Uterus (tissue), 2 donors: ENCODE measurements around the gene BDH1.

Experiments
- CTCF ChIP-seq, 4 experiments: fragments of 200-600 bp in 2 of 4; fragments of 450-650 bp in 2 of 4; sonication (generic) in 2 of 4; IDR thresholded peaks; one replicate each; pipeline ENCODE4 v1.5.1; 2016 to 2019; ENCODE audit warnings: antibody characterized with exemption in 4 of 4, mild to moderate bottlenecking in 2 of 4, moderate library complexity in 1 of 4
- POLR2A ChIP-seq, 2 donors: fragments of 450-650 bp; IDR thresholded peaks; one replicate each; pipeline ENCODE4 v1.6.1; 2016; ENCODE audit warnings: antibody characterized with exemption in 2 of 2, mild to moderate bottlenecking in 1 of 2, moderate library complexity in 1 of 2

DNA sequence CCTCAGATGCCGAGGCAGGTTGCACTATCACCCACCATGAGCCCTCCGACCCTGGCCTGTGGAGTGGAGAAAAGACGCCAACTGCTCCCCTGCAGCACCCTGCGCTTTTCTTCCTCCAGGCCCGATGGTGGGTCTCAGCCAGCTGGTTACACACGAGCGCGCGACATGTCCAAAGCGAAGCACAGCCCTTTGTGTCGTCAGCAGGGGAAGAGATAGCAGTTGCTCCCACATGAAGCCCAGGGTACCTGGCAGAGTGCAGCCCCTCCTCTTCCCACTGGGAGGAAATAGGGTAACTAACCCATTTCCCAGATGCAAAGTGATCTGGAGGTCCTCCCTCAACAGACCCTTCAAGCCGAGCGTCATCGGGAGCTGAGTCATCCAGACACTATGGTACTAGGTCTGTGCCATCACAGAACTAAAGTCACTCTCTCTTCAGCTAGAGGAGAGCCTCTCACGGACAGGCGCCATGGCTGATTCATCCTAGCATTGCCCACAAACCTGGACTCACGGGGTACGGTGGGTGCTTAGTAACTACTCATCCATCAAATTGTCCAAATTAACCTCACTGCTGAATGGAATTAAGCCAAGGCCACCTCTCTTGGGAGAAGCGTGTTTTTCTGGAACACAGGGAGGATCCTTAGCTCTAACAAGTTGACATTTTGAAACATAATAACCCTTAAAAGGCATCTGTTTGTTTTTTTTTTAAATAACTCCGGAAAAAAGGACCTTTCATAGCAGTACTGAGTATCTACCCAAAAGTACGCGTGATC lies 45.2 kb upstream of the BDH1 start:
- no peak for TF ChIP-seq POLR2A (IDR thresholded peaks at IDR 0.05)
- TF ChIP-seq CTCF (IDR thresholded peaks at IDR 0.05): no peak
